TTC549 (cell line): ENCODE measurements around the gene ATP6V0C.

ENCODE experiments used
- FAIRE-seq: peaks from 2 replicates; lab custom pipeline; 2012; peaks lifted over from hg19 to GRCh38; lab: Jason Lieb, UNC

Gene ATP6V0C

GRCh38 chr16:2513405-2514332 is at the start of gene ATP6V0C:
Gene ATP6V0C (plus strand): TSS chr16:2513952. CDS start chr16:2514104, 152 bp downstream.
- no peak for FAIRE-seq

- FAIRE-seq, result no peak
Measured at GRCh38 chr16:2464333-2464732, 49.4 kb upstream of the ATP6V0C start.

GRCh38 chr16:2465653-2466415 is 47.9 kb upstream of the ATP6V0C start:
- FAIRE-seq, result no peak

- no peak for FAIRE-seq
Measured at GRCh38 chr16:2466667-2467527, 46.9 kb upstream of the ATP6V0C start.

- FAIRE-seq, result no peak
Measured at GRCh38 chr16:2467528-2468232, 46.1 kb upstream of the ATP6V0C start.

- no peak for FAIRE-seq
Measured at GRCh38 chr16:2468233-2468724, 45.5 kb upstream of the ATP6V0C start.

- FAIRE-seq, result no peak
Measured at GRCh38 chr16:2468725-2469398, 44.9 kb upstream of the ATP6V0C start.

- FAIRE-seq, result no peak
Measured at GRCh38 chr16:2469399-2470233, 44.1 kb upstream of the ATP6V0C start.

- FAIRE-seq, result no peak
Measured at GRCh38 chr16:2470234-2470601, 43.5 kb upstream of the ATP6V0C start.

GRCh38 chr16:2470603-2471015 is 43.1 kb upstream of the ATP6V0C start:
- no peak for FAIRE-seq

GRCh38 chr16:2471016-2471652 is 42.6 kb upstream of the ATP6V0C start, which contains the start of gene NTN3:
Gene NTN3 (plus strand): TSS chr16:2471297. CDS start chr16:2471702, 405 bp downstream.
- FAIRE-seq, result no peak

- FAIRE-seq, result no peak
Measured at GRCh38 chr16:2471653-2472487, 41.9 kb upstream of the ATP6V0C start.

- no peak for FAIRE-seq
Measured at GRCh38 chr16:2472488-2472864, 41.3 kb upstream of the ATP6V0C start.

- FAIRE-seq, result no peak
Measured at GRCh38 chr16:2472885-2473445, 40.8 kb upstream of the ATP6V0C start.

GRCh38 chr16:2473446-2473926 is 40.3 kb upstream of the ATP6V0C start:
- no peak for FAIRE-seq

GRCh38 chr16:2473999-2474876 is 39.5 kb upstream of the ATP6V0C start:
- no peak for FAIRE-seq

GRCh38 chr16:2474877-2475412 is 38.8 kb upstream of the ATP6V0C start, which contains the start of gene TBC1D24:
Gene TBC1D24 (plus strand): TSS chr16:2475127. CDS start chr16:2496149, 21,022 bp downstream.
- FAIRE-seq, result no peak
